Stimulated activated CD8-positive, alpha-beta memory T cell treated with anti-CD3 and anti-CD28 coated beads, Interleukin-2, amount 100 ng/mL, for 48 hours (primary cell): Measurements from ENCODE around the gene ASPSCR1.
A peak's percentile ranks its signal among the peaks of the same experiment; 100 is the strongest.
"Not testable (repeated sequence)": the region's sequence is repeated elsewhere in the genome, so short reads cannot be mapped to it uniquely, and the experiment has no call there.

Source experiments
- DNase-seq, 2 donors: peaks; one replicate each; pipeline ENCODE4 v3.0.0-alpha.2; 2020; ENCODE audit warnings: low read depth in 2 of 2

The ASPSCR1 gene

GRCh38 chr17:82023447-82024241 is 46.2 kb downstream of the ASPSCR1 start:
- DNase-seq: no peak

- no peak for DNase-seq
These were observed 47.4 kb downstream of the ASPSCR1 start for GRCh38 chr17:82024859-82025258.

- no peak for DNase-seq
These were observed 48.1 kb downstream of the ASPSCR1 start for GRCh38 chr17:82025401-82026107.

GRCh38 chr17:82028246-82028645 is 50.8 kb downstream of the ASPSCR1 start:
- no peak for DNase-seq

- DNase-seq: no peak
These were observed 51.5 kb downstream of the ASPSCR1 start for GRCh38 chr17:82028966-82029365.

GRCh38 chr17:82029391-82029790 is 52.0 kb downstream of the ASPSCR1 start:
- DNase-seq: no peak

- no peak for DNase-seq
These were observed 52.6 kb downstream of the ASPSCR1 start for GRCh38 chr17:82029990-82030469.

GRCh38 chr17:82030470-82031302 is 53.3 kb downstream of the ASPSCR1 start:
- DNase-seq: peak; percentile 75 to 76

GRCh38 chr17:82031303-82031884 is 54.0 kb downstream of the ASPSCR1 start, which contains the start of gene RAC3:
Gene RAC3 (plus strand): TSS chr17:82031678. CDS start chr17:82031762, 84 bp downstream.
- DNase-seq: no peak

- no peak for DNase-seq
These were observed 54.6 kb downstream of the ASPSCR1 start for GRCh38 chr17:82031885-82032627.

- DNase-seq: no peak
These were observed 56.1 kb downstream of the ASPSCR1 start for GRCh38 chr17:82033359-82034085.

- no peak for DNase-seq
These were observed 57.1 kb downstream of the ASPSCR1 start for GRCh38 chr17:82034371-82035011.

GRCh38 chr17:82035488-82035887 is 58.1 kb downstream of the ASPSCR1 start:
- no peak for DNase-seq

GRCh38 chr17:82035956-82036633 is 58.7 kb downstream of the ASPSCR1 start:
- DNase-seq: no peak

GRCh38 chr17:82036634-82037091 is 59.2 kb downstream of the ASPSCR1 start:
- DNase-seq: no peak

GRCh38 chr17:82037092-82037888 is 59.9 kb downstream of the ASPSCR1 start, which contains the start of gene DCXR:
Gene DCXR (minus strand): TSS chr17:82037697. CDS start chr17:82037682, 15 bp downstream.
- peak; percentile 94 to 97 for DNase-seq

- DNase-seq: no peak
These were observed 60.4 kb downstream of the ASPSCR1 start for GRCh38 chr17:82037889-82038195.

- not testable (repeated sequence) for DNase-seq
These were observed 61.5 kb downstream of the ASPSCR1 start for GRCh38 chr17:82038796-82039409.
